Gastrocnemius medialis (tissue), 4 donors: ENCODE measurements around the gene AADACL4. TPM values are rescaled to one million over a fixed set of nuclear protein-coding genes. Genes with fewer than 3 reads are reported as not detected.

Experiments used
- ATAC-seq, 2 donors: fragments of 150-250 bp; one replicate each; pipeline ENCODE4 v1.9.1; 2016
- DNase-seq, 2 donors: peaks; one replicate each; pipeline ENCODE4 v3.0.0-alpha.2; 2019
- H3K27ac ChIP-seq, 4 donors: fragments of 200-600 bp; sonication (generic); 1 replicate in 1 of 4; 2 replicates in 3 of 4; pipeline ENCODE4 v1.5.1; 2016 to 2018; ENCODE audit warnings: mild to moderate bottlenecking in 2 of 4, moderate library complexity in 1 of 4
- H3K27me3 ChIP-seq, 3 donors: fragments of 200-600 bp; sonication (generic) in 2 of 3; 1 replicate in 1 of 3; 2 replicates in 2 of 3; pipeline versions ENCODE4 v1.5.1 to v1.6.0; 2016 to 2019; ENCODE audit warnings: mild to moderate bottlenecking in 1 of 3, moderate library complexity in 1 of 3
- H3K36me3 ChIP-seq, 2 donors: fragments of 200-600 bp; sonication (generic) in 1 of 2; one replicate each; pipeline ENCODE4 v1.5.1; 2017 to 2018
- H3K4me1 ChIP-seq, 2 donors: fragments of 200-600 bp; sonication (generic) in 1 of 2; one replicate each; pipeline ENCODE4 v1.5.1; 2016 to 2017; ENCODE audit warnings: mild to moderate bottlenecking in 2 of 2
- H3K4me3 ChIP-seq, 4 donors: fragments of 200-600 bp; sonication (generic) in 3 of 4; 1 replicate in 1 of 4; 2 replicates in 3 of 4; pipeline ENCODE4 v1.5.1; 2016 to 2019; ENCODE audit warnings: mild to moderate bottlenecking in 2 of 4
- H3K9me3 ChIP-seq, 3 donors: fragments of 200-600 bp; sonication (generic) in 2 of 3; 1 replicate in 1 of 3; 2 replicates in 2 of 3; pipeline ENCODE4 v1.5.1; 2016 to 2019
- CTCF ChIP-seq, 5 experiments: fragments of 450-650 bp in 3 of 5; fragments of 200-600 bp in 2 of 5; sonication (generic) in 2 of 5; IDR thresholded peaks in 4 of 5; conservative IDR thresholded peaks in 1 of 5; 1 replicate in 4 of 5; 2 replicates in 1 of 5; pipeline ENCODE4 v1.5.1; 2016 to 2019; ENCODE audit warnings: antibody characterized with exemption in 5 of 5, mild to moderate bottlenecking in 3 of 5, moderate library complexity in 3 of 5
- POLR2A ChIP-seq, 2 donors: fragments of 450-650 bp; IDR thresholded peaks; one replicate each; pipeline ENCODE4 v1.6.1; 2017; ENCODE audit warnings: antibody characterized with exemption in 2 of 2, mild to moderate bottlenecking in 2 of 2, moderate library complexity in 2 of 2
- in situ Hi-C, 4 donors: fragments of 200-750 bp; cut with MboI; loops; one replicate each; pipeline versions ENCODE4 v1.15.0 to v1.8.0; 2017; ENCODE audit warnings: low sequenced_read_pairs in 4 of 4
- intact Hi-C: fragments of 100-400 bp; cut with DNase I; formaldehyde crosslinking; loops from one replicate; pipeline ENCODE4 v1.15.1; 2023; ENCODE audit warnings: low total_unique reads
- total RNA-seq, 4 donors: library from RNA; depleted of rRNA; stranded (reverse); fragments of >200 nt; gene quantifications; one replicate each; pipeline versions ENCODE4 v1.1.0 to v1.2.3, GENCODE V29; 2016

AADACL4 gene
- total RNA-seq, 4 donors from 2014 or later = not detected

- ATAC-seq = peak; percentile 15 to 21
- H3K4me3 ChIP-seq = peak overlapping the region; percentile 72 to 90 (median 86)
- H3K4me1 ChIP-seq = peaks cover 48 to 51% of the 10 kb centered on the region in 2 donors
- H3K27me3 ChIP-seq = no peaks in the 10 kb centered on the region
- intact Hi-C loops = loop anchor here (5.0 kb wide), 1 partner anchor 385 kb away; the partner anchor contains the start of gene VPS13D
- peak overlapping the region; percentile 87 to 97 (median 94) for H3K27ac ChIP-seq
- H3K9me3 ChIP-seq = no peaks in the 10 kb centered on the region
- TF ChIP-seq CTCF (IDR thresholded peaks at IDR 0.05 in 4 of 5, conservative IDR thresholded peaks at IDR 0.05 in 1 of 5) (no peak), POLR2A (IDR thresholded peaks at IDR 0.05) (peak; percentile 30 to 50)
- no peaks in the 10 kb centered on the region for H3K36me3 ChIP-seq
- in situ Hi-C loops = loop anchor here in 2 of 4 donors (5.0 kb wide), 1 partner anchor 210 kb away; no protein-coding TSS in a partner anchor
- DNase-seq = peak in 1 of 2 donors; percentile 75
Measured at GRCh38 chr1:12616709-12617373, 27.0 kb upstream of the AADACL4 start.

GRCh38 chr1:12617511-12617900 lies 26.4 kb upstream of the AADACL4 start:
- H3K36me3 ChIP-seq = no peaks in the 10 kb centered on the region
- no peak for TF ChIP-seq POLR2A (IDR thresholded peaks at IDR 0.05)
- no peak for TF ChIP-seq CTCF (IDR thresholded peaks at IDR 0.05 in 4 of 5, conservative IDR thresholded peaks at IDR 0.05 in 1 of 5)
- ATAC-seq = peak; percentile 0 to 2
- peaks cover 51 to 52% of the 10 kb centered on the region in 2 donors for H3K4me1 ChIP-seq
- peak overlapping the region; percentile 87 to 97 (median 94) for H3K27ac ChIP-seq
- no peak for DNase-seq
- intact Hi-C loops (loop anchor here (5.0 kb wide), 1 partner anchor 385 kb away; the partner anchor contains the start of gene VPS13D), in situ Hi-C loops (loop anchor here in 2 of 4 donors (5.0 kb wide), 1 partner anchor 210 kb away; no protein-coding TSS in a partner anchor)
- no peaks in the 10 kb centered on the region for H3K27me3 ChIP-seq
- peak overlapping the region; percentile 72 to 90 (median 86) for H3K4me3 ChIP-seq
- H3K9me3 ChIP-seq = no peaks in the 10 kb centered on the region

GRCh38 chr1:12617901-12618660 lies 25.8 kb upstream of the AADACL4 start, which contains the start of gene DHRS3:
Gene DHRS3 (minus strand): TSS chr1:12618210. CDS start chr1:12617348, 862 bp downstream.
- Histone ChIP-seq H3K9me3 (no peaks in the 10 kb centered on the region), H3K4me3 (peak within 1 kb of the TSS; percentile 72 to 90 (median 86)), H3K27me3 (no peaks in the 10 kb centered on the region), H3K36me3 (no peaks in the 10 kb centered on the region), H3K27ac (peak within 1 kb of the TSS; percentile 87 to 97 (median 94)), H3K4me1 (peaks cover 50 to 55% of the 10 kb centered on the region in 2 donors)
- intact Hi-C loops = loop anchor here (2.0 to 5.0 kb wide), 4 partner anchors 41 to 386 kb away; partner anchors contain the start of gene VPS13D
- in situ Hi-C loops = loop anchor here in 2 of 4 donors (5.0 kb wide), 1 partner anchor 211 kb away; no protein-coding TSS in a partner anchor
- DNase-seq (peak; percentile 76 to 89), ATAC-seq (peak; percentile 42 to 51)
- no peak for TF ChIP-seq CTCF (IDR thresholded peaks at IDR 0.05 in 4 of 5, conservative IDR thresholded peaks at IDR 0.05 in 1 of 5)
- peak; percentile 77 to 81 for TF ChIP-seq POLR2A (IDR thresholded peaks at IDR 0.05)

GRCh38 chr1:12618661-12618964 lies 25.3 kb upstream of the AADACL4 start:
- in situ Hi-C loops = loop anchor here in 2 of 4 donors (5.0 kb wide), 1 partner anchor 211 kb away; no protein-coding TSS in a partner anchor
- DNase-seq = no peak
- ATAC-seq = peak in 1 of 2 donors; percentile 0
- H3K27ac ChIP-seq = peak overlapping the region; percentile 87 to 97 (median 94)
- intact Hi-C loops = loop anchor here (2.0 to 5.0 kb wide), 4 partner anchors 40 to 386 kb away; partner anchors contain the start of gene VPS13D
- no peak for TF ChIP-seq POLR2A (IDR thresholded peaks at IDR 0.05)
- no peak for TF ChIP-seq CTCF (IDR thresholded peaks at IDR 0.05 in 4 of 5, conservative IDR thresholded peaks at IDR 0.05 in 1 of 5)
- H3K4me1 ChIP-seq = peaks cover 46 to 53% of the 10 kb centered on the region in 2 donors
- H3K27me3 ChIP-seq = no peaks in the 10 kb centered on the region
- H3K4me3 ChIP-seq = peak overlapping the region; percentile 72 to 90 (median 86)
- H3K9me3 ChIP-seq = no peaks in the 10 kb centered on the region
- no peaks in the 10 kb centered on the region for H3K36me3 ChIP-seq
